Fibroblast of the aortic adventitia (primary cell): Measurements from ENCODE around the gene TMEM63B. TPM values are rescaled to one million over a fixed set of nuclear protein-coding genes. Genes with fewer than 3 reads are reported as not detected.
"Not testable (repeated sequence)": the region's sequence is repeated elsewhere in the genome, so short reads cannot be mapped to it uniquely, and the experiment has no call there.

Experiments
- DNase-seq: peaks from one replicate; pipeline ENCODE4 v3.0.0-alpha.2; 2010; ENCODE audit warnings: low read depth
- H3K4me3 ChIP-seq: 2 replicates; pipeline ENCODE4 v1.5.1; 2011; ENCODE audit warnings: low read depth, mild to moderate bottlenecking, control low read depth, low read length, moderate library complexity
- CTCF ChIP-seq: IDR thresholded peaks from 2 replicates; pipeline ENCODE4 v1.5.1; 2011; ENCODE audit warnings: mild to moderate bottlenecking, low read length, control low read depth, inconsistent platforms; ENCODE audit not compliant: insufficient read depth
- total RNA-seq: library from RNA; depleted of rRNA; stranded (reverse); fragments of >200 nt; gene quantifications from 2 replicates; pipeline ENCODE4 v1.2.3, GENCODE V29; 2012; ENCODE audit warnings: low replicate concordance

Gene TMEM63B
- total RNA-seq, 1 donor, result 20.7 TPM

- no peak for TF ChIP-seq CTCF
- DNase-seq, result no peak
- no peak overlapping the region for H3K4me3 ChIP-seq
Observed at GRCh38 chr6:44135875-44136274, 8.5 kb downstream of the TMEM63B start.

GRCh38 chr6:44138717-44139350 lies 11.5 kb downstream of the TMEM63B start:
- DNase-seq, result no peak
- no peak overlapping the region for H3K4me3 ChIP-seq
- TF ChIP-seq CTCF, result no peak

- H3K4me3 ChIP-seq, result no peak overlapping the region
- TF ChIP-seq CTCF, result no peak
- no peak for DNase-seq
Observed at GRCh38 chr6:44139351-44139743, 12.0 kb downstream of the TMEM63B start.

GRCh38 chr6:44142835-44143234 lies 15.5 kb downstream of the TMEM63B start:
- no peak for DNase-seq
- TF ChIP-seq CTCF, result no peak
- H3K4me3 ChIP-seq, result no peak overlapping the region

- DNase-seq, result no peak
- no peak overlapping the region for H3K4me3 ChIP-seq
- TF ChIP-seq CTCF, result no peak
Observed at GRCh38 chr6:44143731-44144130, 16.4 kb downstream of the TMEM63B start.

- DNase-seq, H3K4me3 ChIP-seq: not testable (repeated sequence)
Observed at GRCh38 chr6:44144536-44144935, 17.2 kb downstream of the TMEM63B start.

GRCh38 chr6:44145839-44146238 lies 18.5 kb downstream of the TMEM63B start:
- DNase-seq, result no peak
- no peak for TF ChIP-seq CTCF

More at GRCh38 chr6:44145839-44146238, 18.5 kb downstream of the TMEM63B start:
- no peak overlapping the region for H3K4me3 ChIP-seq
